IMR-90 (cell line): ENCODE data around the gene SLIT1. TPM values are rescaled to one million over a fixed set of nuclear protein-coding genes. Genes with fewer than 3 reads are reported as not detected.

ENCODE experiments used
- ATAC-seq: fragments of 200-7000 bp; cut with Tn5 transposase; 2 replicates; pipeline ENCODE4 v1.9.1; 2020; ENCODE audit warnings: low read depth, mild to moderate bottlenecking, moderate library complexity
- BruUV-seq: library from RNA; stranded (reverse); fragments of 400-500 nt; replicated peaks from 2 replicates; lab custom pipeline; 2021; lab: Mats Ljungman, UMichigan
- CTCF ChIA-PET: fragments of 300-600 bp; formaldehyde crosslinking; extraction: SDS; loops from one replicate; lab custom pipeline; 2021; ENCODE audit warnings: antibody characterized with exemption; lab: Yijun Ruan, JAX
- POLR2A ChIA-PET: fragments of 300-600 bp; sonication (Branson Sonifier 250); formaldehyde crosslinking; loops from one replicate; lab custom pipeline; 2022; ENCODE audit warnings: antibody characterized with exemption; ENCODE audit not compliant: unreplicated experiment; lab: Charles Lee
- DNase-seq: peaks from one replicate; pipeline ENCODE4 v3.0.0; 2013
- H2AFZ ChIP-seq: replicated peaks from 2 replicates; pipeline ENCODE3; 2013; ENCODE audit warnings: low read length, mild to moderate bottlenecking; ENCODE audit not compliant: poor library complexity
- H2AK5ac ChIP-seq: 2 replicates; pipeline ENCODE4 v1.6.1; 2013; ENCODE audit warnings: low read depth, low read length, inconsistent platforms
- H2AK9ac ChIP-seq: replicated peaks from 2 replicates; pipeline ENCODE3; 2013; ENCODE audit warnings: mild to moderate bottlenecking, low read depth, low read length, moderate library complexity; ENCODE audit not compliant: poor library complexity
- H2BK120ac ChIP-seq: 2 replicates; pipeline ENCODE4 v1.6.1; 2013; ENCODE audit warnings: low read depth, low read length, inconsistent platforms
- H2BK15ac ChIP-seq: 3 replicates; pipeline ENCODE4 v1.6.1; 2013; ENCODE audit warnings: low read depth, low read length, inconsistent platforms
- H2BK20ac ChIP-seq: 2 replicates; pipeline ENCODE4 v1.6.1; 2013; ENCODE audit warnings: low read depth, mild to moderate bottlenecking, inconsistent platforms, low read length, moderate library complexity
- H2BK5ac ChIP-seq: 2 replicates; pipeline ENCODE4 v1.6.1; 2013; ENCODE audit warnings: mild to moderate bottlenecking, low read depth, low read length, inconsistent platforms; ENCODE audit not compliant: poor library complexity, severe bottlenecking
- H3K14ac ChIP-seq: replicated peaks from 2 replicates; pipeline ENCODE4 v1.6.1; 2013; ENCODE audit warnings: low read depth, low read length, inconsistent platforms
- H3K18ac ChIP-seq: 2 replicates; pipeline ENCODE4 v1.6.1; 2013; ENCODE audit warnings: low read depth, low read length, control low read depth
- H3K23ac ChIP-seq: 2 replicates; pipeline ENCODE4 v1.6.1; 2013; ENCODE audit warnings: low read depth, low read length, inconsistent platforms
- H3K27ac ChIP-seq: 2 replicates; pipeline ENCODE4 v1.5.1; 2013; ENCODE audit warnings: mild to moderate bottlenecking, control low read depth, low read length; ENCODE audit not compliant: insufficient read depth
- H3K27me3 ChIP-seq: 2 replicates; pipeline ENCODE4 v1.6.1; 2013; ENCODE audit warnings: low read length; ENCODE audit not compliant: control insufficient read depth, insufficient read depth
- H3K36me3 ChIP-seq: 2 replicates; pipeline ENCODE4 v1.6.1; 2013; ENCODE audit warnings: low read length, mixed read lengths; ENCODE audit not compliant: control insufficient read depth, insufficient read depth
- H3K4ac ChIP-seq: 2 replicates; pipeline ENCODE4 v1.6.1; 2013; ENCODE audit warnings: low read depth, low read length, inconsistent platforms
- H3K4me1 ChIP-seq: 2 replicates; pipeline ENCODE4 v1.6.1; 2013; ENCODE audit warnings: low read length, mixed read lengths; ENCODE audit not compliant: control insufficient read depth, insufficient read depth
- H3K4me2 ChIP-seq: 2 replicates; pipeline ENCODE4 v1.6.1; 2013; ENCODE audit warnings: low read depth, mild to moderate bottlenecking, control low read depth, low read length, moderate library complexity
- H3K4me3 ChIP-seq: 2 replicates; pipeline ENCODE4 v1.5.1; 2013; ENCODE audit warnings: low read depth, mild to moderate bottlenecking, control low read depth, low read length, moderate library complexity; ENCODE audit not compliant: insufficient read depth
- H3K56ac ChIP-seq: 2 replicates; pipeline ENCODE4 v1.6.1; 2013; ENCODE audit warnings: low read length, inconsistent platforms; ENCODE audit not compliant: insufficient read depth; ENCODE audit errors: extremely low read depth
- H3K79me1 ChIP-seq, 2 experiments: 2 replicates each; pipeline ENCODE4 v1.6.1; 2013; ENCODE audit warnings: low read length in 2 of 2, inconsistent platforms in 1 of 2, low read depth in 1 of 2
- H3K9ac ChIP-seq: 2 replicates; pipeline ENCODE4 v1.6.1; 2013; ENCODE audit warnings: low read depth, low read length, control low read depth
- H3K9me1 ChIP-seq: 2 replicates; pipeline ENCODE4 v1.6.1; 2013; ENCODE audit warnings: low read length, inconsistent platforms; ENCODE audit not compliant: insufficient read depth
- H3K9me3 ChIP-seq: 2 replicates; pipeline ENCODE4 v1.6.1; 2013; ENCODE audit warnings: low read length; ENCODE audit not compliant: control insufficient read depth, insufficient read depth
- H4K20me1 ChIP-seq: 2 replicates; pipeline ENCODE4 v1.6.1; 2013; ENCODE audit warnings: low read length, inconsistent platforms; ENCODE audit not compliant: insufficient read depth
- H4K5ac ChIP-seq: 2 replicates; pipeline ENCODE4 v1.6.1; 2013; ENCODE audit warnings: mild to moderate bottlenecking, low read depth, low read length, control low read depth
- H4K8ac ChIP-seq, 2 experiments: 2 replicates each; pipeline ENCODE4 v1.6.1; 2013; ENCODE audit warnings: low read depth in 2 of 2, low read length in 2 of 2, control low read depth in 1 of 2, inconsistent platforms in 1 of 2
- H4K91ac ChIP-seq: 2 replicates; pipeline ENCODE4 v1.6.1; 2013; ENCODE audit warnings: low read depth, low read length, inconsistent platforms; ENCODE audit not compliant: insufficient read depth
- BHLHE40 ChIP-seq: fragments of 150-350 bp; IDR thresholded peaks from 2 replicates; pipeline ENCODE4 v1.6.1; 2016; ENCODE audit warnings: mild to moderate bottlenecking, low read depth, low read length
- CHD1 ChIP-seq: IDR thresholded peaks from 2 replicates; pipeline ENCODE4 v1.6.1; 2012; ENCODE audit warnings: low read depth, low read length, improper control_type of control experiment
- CTCF ChIP-seq: conservative IDR thresholded peaks from 2 replicates; pipeline ENCODE4 v1.5.1; 2012; ENCODE audit warnings: mild to moderate bottlenecking, low read depth, low read length, improper control_type of control experiment
- FOS ChIP-seq: fragments of 150-350 bp; IDR thresholded peaks from 2 replicates; pipeline ENCODE4 v1.6.1; 2016; ENCODE audit warnings: low read depth, low read length
- MAFK ChIP-seq: IDR thresholded peaks from 2 replicates; pipeline ENCODE4 v1.6.1; 2012; ENCODE audit warnings: low read depth, low read length, improper control_type of control experiment
- RCOR1 ChIP-seq: IDR thresholded peaks from 2 replicates; pipeline ENCODE4 v1.6.1; 2012; ENCODE audit warnings: mild to moderate bottlenecking, low read length, improper control_type of control experiment; ENCODE audit not compliant: insufficient replicate concordance
- SMC3 ChIP-seq: fragments of 150-350 bp; IDR thresholded peaks from 2 replicates; pipeline ENCODE4 v1.6.1; 2016; ENCODE audit warnings: low read depth, mild to moderate bottlenecking, antibody characterized with exemption, low read length, moderate library complexity
- WGBS, 2 experiments: methylation state at CpG; one replicate each; pipeline versions ENCODE4 v1.1.5 to v1.1.7; 2013; ENCODE audit warnings: missing lambda C conversion rate in 2 of 2; ENCODE audit not compliant: insufficient read length in 1 of 2; ENCODE audit errors: extremely low coverage in 2 of 2; 5-methylcytosine and 5-hydroxymethylcytosine counted together
- dilution Hi-C: fragments of 300-500 bp; cut with HindIII; formaldehyde crosslinking; loops from one replicate; pipeline ENCODE4 v1.14.3; 2018; ENCODE audit warnings: low sequenced_read_pairs; ENCODE audit not compliant: unreplicated experiment
- in situ Hi-C: fragments of 300-500 bp; cut with MboI; formaldehyde crosslinking; loops from 3 replicates; pipeline ENCODE4 v1.14.3; 2019; ENCODE audit warnings: low sequenced_read_pairs, inconsistent platforms, mixed read lengths
- intact Hi-C: fragments of 100-400 bp; cut with micrococcal nuclease; formaldehyde crosslinking; loops from 2 replicates; pipeline ENCODE4 v1.10.0; 2022
- polyA plus RNA-seq, 3 experiments: library from polyadenylated mRNA; depleted of rRNA; stranded (reverse); fragments of >200 nt; gene quantifications; 2 replicates each; pipeline ENCODE4 v1.2.3, GENCODE V29; 2012; ENCODE audit warnings: low replicate concordance in 1 of 3
- total RNA-seq: library from RNA; depleted of rRNA; stranded (reverse); fragments of >200 nt; gene quantifications from 2 replicates; pipeline ENCODE4 v1.2.3, GENCODE V29; 2012

SLIT1 gene
- total and polyA plus RNA-seq, 2 of the 4 experiments (the other 2 are of a cell fraction): under 0.01 TPM

GRCh38 chr10:97067716-97068391 lies 117.9 kb downstream of the SLIT1 start:
- WGBS, 2 experiments: 65% methylated on average over 4 of the region's 16 CpGs; no CpG with 5 or more reads in 1 of the 2 experiments
- Histone ChIP-seq H2AK5ac (no peak overlapping the region), H2BK5ac (no peak overlapping the region), H3K36me3 (no peaks in the 10 kb centered on the region), H3K23ac (no peak overlapping the region), H3K14ac (no peak overlapping the region), H3K18ac (no peak overlapping the region), H3K4me2 (no peak overlapping the region), H2BK20ac (no peak overlapping the region), H3K4me1 (no peaks in the 10 kb centered on the region), H4K91ac (no peak overlapping the region), H4K5ac (no peak overlapping the region), H3K9me1 (no peaks in the 10 kb centered on the region), H2BK15ac (no peak overlapping the region), H2AK9ac (no peak overlapping the region), H3K9me3 (peaks cover 9% of the 10 kb centered on the region), H4K20me1 (no peaks in the 10 kb centered on the region), H2BK120ac (no peak overlapping the region), H4K8ac (no peak overlapping the region), H3K56ac (no peak overlapping the region), H3K27ac (no peak overlapping the region), H3K9ac (no peak overlapping the region), H2AFZ (no peak overlapping the region), H3K79me1 (no peaks in the 10 kb centered on the region), H3K27me3 (peaks cover 50% of the 10 kb centered on the region), H3K4ac (no peak overlapping the region), H3K4me3 (no peak overlapping the region)
- DNase-seq: no peak
- no peak for TF ChIP-seq SMC3
- no peak for TF ChIP-seq FOS
- TF ChIP-seq CTCF: no peak
- TF ChIP-seq CHD1: no peak
- no peak for TF ChIP-seq RCOR1
- TF ChIP-seq BHLHE40: no peak
- TF ChIP-seq MAFK: no peak
- dilution Hi-C loops: no loop called here
- ChIA-PET POLR2A (no interaction called here), CTCF (interaction anchor here (1.1 kb wide), 1 partner anchor 30 kb away, joined by 3 read pairs; no protein-coding TSS in a partner anchor)
- in situ Hi-C loops: no loop called here
- no TSS peak for BruUV-seq
- intact Hi-C loops: no loop called here
- no peak for ATAC-seq
